NCI-H460 (cell line): ENCODE data around the gene KRTAP4-12. TPM values are rescaled to one million over a fixed set of nuclear protein-coding genes. Genes with fewer than 3 reads are reported as not detected.
"Not testable (repeated sequence)": the region's sequence is repeated elsewhere in the genome, so short reads cannot be mapped to it uniquely, and the experiment has no call there.

Experiments used
- DNase-seq: peaks from one replicate; pipeline ENCODE4 v3.0.0-alpha.2; 2016; ENCODE audit warnings: low read depth; ENCODE audit errors: extremely low read depth
- total RNA-seq: library from RNA; depleted of rRNA; stranded (reverse); fragments of >200 nt; shearing (Covaris generic); gene quantifications from 2 replicates; pipeline ENCODE4 v1.2.3, GENCODE V29; 2014; rRNA removed

Gene KRTAP4-12
- total RNA-seq, 1 experiment from 2014 or later = not detected

DNA sequence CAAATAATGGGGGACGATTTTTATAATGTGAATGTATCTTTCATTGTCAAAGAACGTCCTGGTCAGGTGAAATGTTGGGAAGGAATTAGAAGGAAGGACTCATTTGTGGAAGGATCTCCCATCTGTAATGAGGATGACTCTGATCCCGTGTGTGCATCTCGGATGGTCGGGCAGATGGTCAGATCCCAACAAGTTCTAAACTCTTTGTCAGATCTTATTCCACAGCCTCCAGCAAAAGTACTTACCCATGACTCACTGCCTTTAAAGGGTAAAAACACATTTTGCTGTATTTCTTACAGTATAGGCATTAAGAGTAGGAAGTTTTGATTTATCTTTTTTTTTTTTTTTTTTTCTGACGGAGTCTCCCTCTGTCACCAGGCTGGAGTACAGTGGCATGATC lies 25.5 kb downstream of the KRTAP4-12 start:
- DNase-seq = no peak

GRCh38 chr17:41098042-41098441 lies 25.9 kb downstream of the KRTAP4-12 start, which contains the start of gene KRTAP4-8:
KRTAP4-8 (minus strand) TSS chr17:41098142; CDS start chr17:41098084, 58 bp downstream.
- no peak for DNase-seq

DNA sequence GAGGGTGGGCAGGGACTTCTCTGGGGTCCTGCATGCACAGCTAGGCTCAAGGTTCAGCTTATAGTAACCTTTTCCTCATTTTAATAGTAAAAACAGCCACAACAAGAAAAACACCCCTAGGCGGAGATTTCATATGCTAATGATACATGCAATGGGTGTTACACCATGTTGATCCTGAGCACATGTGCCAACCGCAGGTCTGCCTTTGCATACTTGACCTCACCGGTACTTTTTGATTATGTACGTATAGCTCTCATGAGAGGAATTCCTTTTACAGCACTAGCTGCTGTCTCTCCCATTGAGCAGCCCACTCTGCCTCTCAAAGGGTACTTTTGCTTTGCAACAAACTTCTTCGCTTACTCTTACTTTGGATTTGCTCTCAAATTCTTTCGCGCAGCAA lies 27.9 kb downstream of the KRTAP4-12 start:
- no peak for DNase-seq

DNA sequence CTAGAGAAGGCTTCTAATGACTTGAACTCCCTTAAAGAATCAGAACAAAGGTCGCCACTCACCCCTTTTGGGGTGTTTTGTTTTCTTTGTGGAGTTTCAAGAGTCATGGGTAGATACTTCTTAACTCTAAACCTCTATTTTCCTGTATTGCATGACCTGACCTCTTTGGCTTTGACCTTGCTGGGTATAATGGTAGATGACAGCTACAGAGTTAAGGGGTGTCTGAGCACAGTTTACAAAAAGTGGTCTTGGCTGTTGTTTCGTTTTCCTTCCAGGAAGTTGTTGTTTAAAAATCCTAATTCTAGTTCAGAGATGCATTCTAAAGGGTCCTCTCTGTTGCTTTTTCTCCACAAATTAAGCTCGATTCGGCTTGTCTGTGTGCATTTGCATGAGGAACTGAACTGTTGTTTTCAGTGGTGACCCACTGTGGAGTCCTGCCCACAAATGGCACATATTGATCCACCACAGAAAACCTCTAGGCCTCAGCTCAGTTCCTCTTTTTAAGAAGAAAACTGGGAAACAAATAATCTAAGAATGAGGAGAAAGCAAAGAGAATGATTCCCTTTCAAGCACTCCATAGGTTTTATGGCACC lies 35.1 kb downstream of the KRTAP4-12 start:
- not testable (repeated sequence) for DNase-seq

- DNase-seq = not testable (repeated sequence)
These were observed 39.7 kb downstream of the KRTAP4-12 start, which contains the start of gene KRTAP4-7 for GRCh38 chr17:41084100-41084856. KRTAP4-7 (plus strand) TSS chr17:41084150; CDS start chr17:41084207, 57 bp downstream.

GRCh38 chr17:41083427-41083826 lies 40.6 kb downstream of the KRTAP4-12 start:
- not testable (repeated sequence) for DNase-seq

DNA sequence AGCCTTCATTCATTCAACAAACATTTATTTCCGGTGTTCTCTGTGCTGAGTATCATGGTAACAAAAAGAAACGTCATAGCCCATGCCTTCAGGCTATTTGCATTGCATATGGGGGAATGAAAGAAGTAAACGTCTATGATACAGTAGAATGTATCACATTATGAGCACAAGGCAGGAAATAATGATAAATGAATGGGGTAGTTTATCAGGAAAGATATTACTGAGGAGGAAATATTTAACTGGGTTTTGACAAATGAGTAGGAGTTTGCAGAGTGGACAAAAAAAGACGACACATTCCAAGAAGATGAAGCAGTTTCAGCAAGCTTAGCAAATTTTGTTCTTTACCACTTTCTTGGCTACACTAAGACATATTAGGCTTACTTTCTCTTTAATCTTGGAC lies 41.4 kb downstream of the KRTAP4-12 start:
- DNase-seq = no peak

DNA sequence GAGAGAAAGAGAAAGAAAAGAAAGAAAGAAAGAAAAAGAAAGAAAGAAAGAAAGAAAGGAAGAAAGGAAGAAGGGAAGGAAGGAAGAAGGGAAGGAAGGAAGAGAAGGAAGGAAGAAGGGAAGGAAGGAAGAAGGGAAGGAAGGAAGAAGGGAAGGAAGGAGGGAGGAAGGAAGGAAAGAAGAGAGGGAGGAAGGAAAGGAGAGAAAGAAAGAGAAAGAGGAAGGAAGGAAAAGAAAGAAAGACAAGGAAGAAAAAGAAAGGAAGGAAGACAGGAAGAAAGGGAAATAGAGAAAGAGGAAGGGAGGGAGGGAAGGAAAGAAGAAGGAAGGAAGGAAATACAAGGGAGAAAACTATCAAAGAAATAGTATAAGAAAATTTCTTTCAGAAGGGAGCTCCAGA lies 47.2 kb downstream of the KRTAP4-12 start:
- no peak for DNase-seq

GRCh38 chr17:41073676-41074075 lies 50.3 kb downstream of the KRTAP4-12 start:
- DNase-seq = no peak

Other genes with a start within 250 kb of the KRTAP4-12 start
- not detected in 2 replicates for gene KRT20, start 238.9 kb downstream of the KRTAP4-12 start, total RNA-seq
- 0.07 TPM in 1 of 2 replicates, not detected in the other for gene KRT23, start 186.5 kb downstream of the KRTAP4-12 start, total RNA-seq
- gene KRT39, start 157.2 kb downstream of the KRTAP4-12 start, total RNA-seq = not detected in 2 replicates
- gene KRT40, start 139.9 kb downstream of the KRTAP4-12 start, total RNA-seq = not detected in 2 replicates
- not detected in 2 replicates for gene KRTAP3-3, start 130.0 kb downstream of the KRTAP4-12 start, total RNA-seq
- gene KRTAP3-2, start 124.3 kb downstream of the KRTAP4-12 start, total RNA-seq = not detected in 2 replicates
- not detected in 2 replicates for gene KRTAP3-1, start 115.1 kb downstream of the KRTAP4-12 start, total RNA-seq
- gene KRTAP1-5, start 97.0 kb downstream of the KRTAP4-12 start, total RNA-seq = not detected in 2 replicates
- not detected in 2 replicates for gene KRTAP1-4, start 94.0 kb downstream of the KRTAP4-12 start, total RNA-seq
- gene KRTAP1-3, start 89.3 kb downstream of the KRTAP4-12 start, total RNA-seq = not detected in 2 replicates
- not detected in 2 replicates for gene KRTAP1-1, start 82.7 kb downstream of the KRTAP4-12 start, total RNA-seq
- not detected in 2 replicates for gene KRTAP2-1, start 76.9 kb downstream of the KRTAP4-12 start, total RNA-seq
- not detected in 2 replicates for gene KRTAP2-2, start 69.0 kb downstream of the KRTAP4-12 start, total RNA-seq
- gene KRTAP2-3, start 64.1 kb downstream of the KRTAP4-12 start, total RNA-seq = not detected in 2 replicates
- gene KRTAP2-4, start 58.3 kb downstream of the KRTAP4-12 start, total RNA-seq = not detected in 2 replicates
- not detected in 2 replicates for gene KRTAP4-7, start 40.0 kb downstream of the KRTAP4-12 start, total RNA-seq
- not detected in 2 replicates for gene KRTAP4-8, start 26.0 kb downstream of the KRTAP4-12 start, total RNA-seq
- gene KRTAP4-16, start 22.0 kb downstream of the KRTAP4-12 start, total RNA-seq = not detected in 2 replicates
- not detected in 2 replicates for gene KRTAP4-9, start 18.8 kb downstream of the KRTAP4-12 start, total RNA-seq
- not detected in 2 replicates for gene KRTAP4-11, start 5.8 kb downstream of the KRTAP4-12 start, total RNA-seq
- not detected in 2 replicates for gene KRTAP4-6, start 16.4 kb upstream of the KRTAP4-12 start, total RNA-seq
- gene KRTAP4-5, start 25.6 kb upstream of the KRTAP4-12 start, total RNA-seq = not detected in 2 replicates
- gene KRTAP4-4, start 36.6 kb upstream of the KRTAP4-12 start, total RNA-seq = not detected in 2 replicates
- not detected in 2 replicates for gene KRTAP4-3, start 44.0 kb upstream of the KRTAP4-12 start, total RNA-seq
- gene KRTAP4-2, start 54.0 kb upstream of the KRTAP4-12 start, total RNA-seq = not detected in 2 replicates
- gene KRTAP4-1, start 60.7 kb upstream of the KRTAP4-12 start, total RNA-seq = 0.17 TPM in 1 of 2 replicates, not detected in the other
- gene KRTAP9-1, start 65.7 kb upstream of the KRTAP4-12 start, total RNA-seq = not detected in 2 replicates
- not detected in 2 replicates for gene KRTAP9-2, start 102.5 kb upstream of the KRTAP4-12 start, total RNA-seq
- not detected in 2 replicates for gene KRTAP9-3, start 108.3 kb upstream of the KRTAP4-12 start, total RNA-seq
- gene KRTAP9-8, start 113.8 kb upstream of the KRTAP4-12 start, total RNA-seq = not detected in 2 replicates
- gene KRTAP9-4, start 125.5 kb upstream of the KRTAP4-12 start, total RNA-seq = not detected in 2 replicates
- not detected in 2 replicates for gene KRTAP9-9, start 131.2 kb upstream of the KRTAP4-12 start, total RNA-seq
- not detected in 2 replicates for gene KRTAP9-6, start 141.2 kb upstream of the KRTAP4-12 start, total RNA-seq
- gene KRTAP9-7, start 151.5 kb upstream of the KRTAP4-12 start, total RNA-seq = not detected in 2 replicates
- gene KRTAP29-1, start 178.7 kb upstream of the KRTAP4-12 start, total RNA-seq = not detected in 2 replicates
- gene KRTAP16-1, start 185.1 kb upstream of the KRTAP4-12 start, total RNA-seq = not detected in 2 replicates
- gene KRTAP17-1, start 191.5 kb upstream of the KRTAP4-12 start, total RNA-seq = not detected in 2 replicates
- gene KRT33A, start 226.6 kb upstream of the KRTAP4-12 start, total RNA-seq = not detected in 2 replicates
- gene KRT33B, start 245.6 kb upstream of the KRTAP4-12 start, total RNA-seq = not detected in 2 replicates